SKM-1 (cell line): ENCODE results near the gene ZNF142.

Source experiments
- DNase-seq: peaks from one replicate; lab custom pipeline; 2025; ENCODE audit not compliant: unreplicated experiment; lab: John Stamatoyannopoulos, UW

The ZNF142 gene

DNA sequence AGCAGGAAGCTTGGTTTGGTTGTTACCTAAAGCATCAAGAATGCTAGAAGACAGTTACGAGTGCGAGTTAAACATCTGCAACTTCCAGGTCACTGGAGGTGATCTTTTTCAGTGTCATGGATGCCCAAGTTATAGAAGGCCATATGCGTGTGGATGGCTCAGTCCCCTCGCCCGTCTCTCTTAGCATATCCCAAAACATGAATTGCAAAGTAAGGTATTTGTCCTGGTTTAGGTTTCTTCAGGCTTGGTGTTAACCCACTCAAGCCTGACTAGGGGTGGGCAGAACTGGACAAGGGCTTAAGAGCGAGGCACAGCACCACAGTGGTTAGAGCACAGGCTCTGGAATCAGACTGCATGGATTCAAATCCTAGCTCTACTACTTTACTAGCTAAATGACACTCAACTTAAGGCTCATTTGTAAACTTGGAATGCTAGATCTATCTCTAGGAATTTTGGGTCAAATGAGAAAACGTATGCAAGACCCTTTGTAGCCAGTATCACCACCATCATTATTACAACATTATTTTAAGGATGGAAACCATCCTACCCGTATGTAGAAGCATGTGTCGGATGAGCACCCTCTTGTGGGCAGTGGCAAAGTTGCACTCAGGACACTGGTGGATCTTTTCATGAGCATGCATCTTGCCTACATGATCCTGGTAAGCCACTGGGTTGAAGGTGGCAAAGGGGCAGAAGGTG, 11.2 kb downstream of the ZNF142 start:
- DNase-seq: peak; percentile 17

DNA sequence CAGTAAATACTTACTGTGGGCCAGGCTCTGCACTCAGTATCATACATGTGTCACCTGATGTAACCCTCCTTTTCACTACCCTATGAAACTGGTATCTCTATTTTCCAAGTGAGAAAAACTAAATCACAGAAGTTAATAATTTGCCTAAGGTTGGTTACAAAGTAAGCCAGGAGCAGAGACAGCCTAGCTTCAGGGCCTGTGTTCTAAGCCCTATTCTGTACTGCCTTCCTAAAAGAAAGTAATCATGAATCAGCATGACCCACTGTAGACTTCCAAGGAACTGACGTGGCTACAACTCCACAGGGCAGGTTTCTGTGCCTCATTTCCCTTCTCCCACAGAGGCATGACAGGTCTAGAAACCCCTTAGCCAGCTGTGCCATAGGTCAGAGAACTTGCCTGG, 14.3 kb downstream of the ZNF142 start:
- DNase-seq: no peak

DNA sequence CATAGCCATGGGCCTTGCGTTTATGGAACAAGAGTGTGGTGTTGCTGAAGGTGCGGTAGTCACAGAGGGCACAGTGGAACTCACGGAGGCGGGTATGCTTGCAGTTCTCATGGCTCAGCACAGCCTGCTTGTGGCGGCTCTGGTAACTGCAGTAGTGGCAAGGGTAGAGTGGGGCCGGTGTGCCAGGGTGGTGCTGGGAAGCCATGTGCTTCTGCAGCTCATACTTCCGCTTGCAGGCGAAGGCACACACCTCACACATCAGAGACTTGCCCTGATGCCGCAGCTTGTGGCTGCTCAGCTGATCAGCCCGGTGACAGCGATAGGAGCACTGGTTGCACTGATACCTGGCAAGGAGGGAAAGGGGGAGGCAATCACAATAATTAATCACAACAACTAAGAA, 14.7 kb downstream of the ZNF142 start:
- no peak for DNase-seq

DNA sequence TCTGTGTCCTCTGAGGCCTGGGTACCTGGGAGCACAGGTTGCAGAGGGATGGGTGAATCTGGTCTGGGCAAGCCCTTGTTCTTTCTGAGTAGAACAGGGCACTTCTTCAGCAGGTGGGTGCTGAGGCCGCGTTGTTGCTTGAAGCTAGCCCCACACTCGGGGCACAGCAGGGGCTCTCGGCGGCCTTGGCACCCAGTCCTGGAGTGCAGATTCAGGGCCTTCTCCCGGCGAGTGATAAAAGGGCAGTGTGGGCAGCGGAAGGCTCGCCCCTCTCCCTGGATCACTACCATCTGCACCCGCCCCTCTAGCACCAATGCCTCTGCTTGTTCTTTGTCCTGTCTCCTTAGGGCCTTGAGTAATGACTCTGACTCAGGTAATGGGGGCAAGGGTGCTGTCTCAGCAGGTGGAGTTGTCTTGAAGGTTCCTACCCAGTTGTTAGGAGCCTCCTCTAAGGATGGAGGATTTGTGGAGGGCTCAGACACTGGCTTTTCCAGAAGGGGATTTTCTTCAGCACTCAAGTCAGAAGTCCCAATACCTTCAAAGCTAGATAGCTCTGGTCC, 15.6 kb downstream of the ZNF142 start:
- no peak for DNase-seq

DNA sequence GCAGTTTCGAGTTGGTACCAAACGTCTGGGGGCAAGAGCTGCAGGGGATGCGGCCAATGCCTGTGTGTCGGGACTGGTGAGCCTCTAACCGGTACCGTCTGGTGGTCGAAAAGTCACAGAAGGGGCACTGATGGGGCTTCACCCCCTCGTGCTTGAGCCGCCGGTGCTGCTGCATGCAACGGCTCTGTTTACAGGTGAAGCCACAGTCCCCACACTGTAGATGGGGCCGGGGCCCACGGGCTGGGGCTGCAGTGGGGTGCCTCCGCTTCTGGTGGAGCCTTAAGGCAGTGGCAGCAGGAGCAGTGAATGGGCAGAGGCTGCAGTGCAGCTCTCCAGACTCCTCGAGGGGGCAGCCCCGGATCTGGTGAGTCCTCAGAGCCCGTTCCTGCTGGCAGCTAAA, 16.6 kb downstream of the ZNF142 start:
- no peak for DNase-seq

DNA sequence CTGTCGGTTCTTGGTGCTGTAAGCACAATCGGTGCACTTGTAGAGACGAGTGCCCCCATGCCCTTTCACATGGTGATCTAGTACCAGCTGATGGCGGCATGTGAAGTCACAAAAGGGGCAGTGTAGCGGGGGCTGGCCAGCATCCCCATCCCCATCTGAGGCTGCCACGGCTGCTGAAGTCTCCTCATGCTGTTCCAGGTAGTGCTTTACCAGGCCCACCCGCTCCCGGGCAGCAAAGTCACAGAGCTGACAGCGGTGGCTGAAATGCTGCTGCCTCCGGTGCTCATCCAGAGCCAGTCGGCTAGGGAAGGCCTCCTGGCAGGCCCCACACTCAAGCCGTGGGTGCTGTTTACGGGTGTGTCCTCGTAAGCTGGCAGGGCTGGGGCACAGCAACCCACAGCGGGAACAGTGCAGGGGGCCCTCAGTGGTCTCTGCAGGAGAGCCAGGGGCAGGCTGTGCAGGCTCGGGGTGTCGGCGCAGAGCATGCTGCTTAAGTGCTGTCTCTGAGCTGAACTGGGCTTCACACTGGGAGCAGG, 17.2 kb downstream of the ZNF142 start:
- no peak for DNase-seq

DNA sequence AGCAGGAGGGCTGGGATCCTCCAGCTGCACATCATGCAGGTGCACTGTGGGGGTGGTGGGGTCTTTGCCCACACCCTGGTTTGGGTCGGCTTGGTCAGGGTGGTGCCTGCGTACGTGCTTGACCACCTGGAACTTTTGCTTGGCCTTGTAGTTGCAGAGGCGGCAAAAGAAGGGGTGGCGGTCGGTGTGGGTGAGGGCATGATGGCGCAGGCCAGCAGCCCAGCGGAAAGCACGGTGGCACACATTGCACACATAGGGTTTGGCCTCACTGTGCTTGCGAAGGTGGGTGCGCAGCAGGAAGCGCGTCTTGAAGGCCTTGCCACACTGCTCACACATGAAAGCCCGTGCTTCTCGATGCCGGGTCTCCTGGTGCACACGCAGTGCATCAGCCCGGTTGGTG, 21.1 kb downstream of the ZNF142 start:
- no peak for DNase-seq

DNA sequence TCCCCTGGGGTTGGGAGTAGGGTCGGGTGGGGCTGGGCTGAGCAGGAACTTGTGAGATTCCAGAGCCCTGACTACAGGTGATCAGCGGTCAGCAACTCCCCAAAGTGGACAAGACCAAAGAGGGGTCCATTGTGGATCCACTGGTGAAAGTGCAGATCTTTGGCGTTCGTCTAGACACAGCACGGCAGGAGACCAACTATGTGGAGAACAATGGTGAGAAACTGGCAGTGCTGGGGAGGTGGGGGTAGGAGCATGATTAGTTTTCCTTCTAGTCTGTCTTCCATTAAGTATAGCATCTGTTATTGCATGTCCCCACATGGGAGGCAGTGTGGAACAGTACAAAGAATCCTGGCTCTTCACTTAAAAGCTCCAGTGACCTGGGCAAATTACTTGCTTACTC, 23.7 kb downstream of the ZNF142 start:
- DNase-seq: no peak

DNA sequence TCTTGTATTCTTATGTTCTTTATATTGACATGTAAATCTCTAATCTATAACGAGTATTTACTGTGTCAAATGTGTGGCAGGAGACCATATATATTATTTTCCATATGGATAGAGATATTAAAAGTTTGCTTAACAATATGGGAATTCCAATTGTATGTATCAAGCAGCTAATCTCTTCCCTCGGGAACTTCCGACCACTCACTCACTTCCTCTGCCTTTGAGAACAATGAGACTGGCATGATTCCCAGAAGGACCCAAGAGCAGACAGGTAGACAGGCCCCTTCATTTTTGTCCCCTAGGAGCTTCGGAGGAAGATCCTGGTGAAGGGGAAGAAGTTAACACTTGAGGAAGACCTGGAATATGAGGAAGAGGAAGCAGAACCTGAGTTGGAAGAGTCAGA, 27.6 kb downstream of the ZNF142 start:
- no peak for DNase-seq

DNA sequence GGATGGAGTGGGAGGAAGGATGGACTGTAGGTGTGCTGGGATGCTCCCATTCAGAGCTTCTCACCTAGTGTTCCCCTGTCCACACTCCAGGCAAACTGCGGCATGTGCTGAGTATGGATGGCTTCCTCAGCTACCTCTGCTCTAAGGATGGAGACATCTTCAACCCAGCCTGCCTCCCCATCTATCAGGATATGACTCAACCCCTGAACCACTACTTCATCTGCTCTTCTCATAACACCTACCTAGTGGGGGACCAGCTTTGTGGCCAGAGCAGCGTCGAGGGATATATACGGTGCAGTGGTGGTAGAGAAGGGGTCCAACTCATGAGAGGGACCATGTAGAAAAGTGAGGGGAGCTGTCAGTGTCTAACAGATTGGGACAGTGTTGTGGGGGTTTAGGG, 31.5 kb downstream of the ZNF142 start:
- DNase-seq: no peak

DNA sequence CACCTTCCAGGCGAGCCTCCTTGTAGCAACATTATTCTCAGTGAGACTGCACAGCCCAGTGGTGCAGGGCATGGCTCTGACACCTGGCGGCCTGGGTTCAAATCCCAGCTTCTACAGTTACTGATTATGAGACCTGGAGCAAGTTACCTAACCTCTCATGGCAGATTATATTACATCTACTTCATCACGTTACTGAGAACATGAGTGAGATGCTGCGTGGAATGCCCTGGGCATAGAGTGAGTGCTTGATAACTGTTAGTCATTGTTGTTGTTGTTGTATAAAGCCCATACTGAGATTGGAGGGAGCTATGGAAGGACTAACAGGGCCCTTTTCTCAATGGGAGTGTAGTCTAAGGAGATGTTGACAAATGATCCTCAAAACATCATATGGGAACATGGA, 33.1 kb downstream of the ZNF142 start:
- no peak for DNase-seq

DNA sequence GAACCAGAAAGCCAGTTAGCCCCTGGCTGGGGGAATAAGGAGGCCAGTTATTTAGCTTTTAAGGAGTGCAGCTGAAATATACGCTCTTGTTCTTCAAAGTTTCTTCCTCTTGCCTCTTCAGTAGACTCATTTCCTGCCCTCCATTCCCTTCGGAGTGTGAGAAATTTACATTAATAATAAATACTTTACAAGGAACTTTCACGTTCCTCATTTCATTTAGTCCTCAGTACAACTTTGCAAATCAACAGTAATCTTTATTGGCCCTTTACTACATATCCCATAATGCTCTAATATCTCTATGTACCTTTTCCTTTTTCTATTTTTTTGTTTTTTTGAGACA, 36.1 kb downstream of the ZNF142 start:
- no peak for DNase-seq

DNA sequence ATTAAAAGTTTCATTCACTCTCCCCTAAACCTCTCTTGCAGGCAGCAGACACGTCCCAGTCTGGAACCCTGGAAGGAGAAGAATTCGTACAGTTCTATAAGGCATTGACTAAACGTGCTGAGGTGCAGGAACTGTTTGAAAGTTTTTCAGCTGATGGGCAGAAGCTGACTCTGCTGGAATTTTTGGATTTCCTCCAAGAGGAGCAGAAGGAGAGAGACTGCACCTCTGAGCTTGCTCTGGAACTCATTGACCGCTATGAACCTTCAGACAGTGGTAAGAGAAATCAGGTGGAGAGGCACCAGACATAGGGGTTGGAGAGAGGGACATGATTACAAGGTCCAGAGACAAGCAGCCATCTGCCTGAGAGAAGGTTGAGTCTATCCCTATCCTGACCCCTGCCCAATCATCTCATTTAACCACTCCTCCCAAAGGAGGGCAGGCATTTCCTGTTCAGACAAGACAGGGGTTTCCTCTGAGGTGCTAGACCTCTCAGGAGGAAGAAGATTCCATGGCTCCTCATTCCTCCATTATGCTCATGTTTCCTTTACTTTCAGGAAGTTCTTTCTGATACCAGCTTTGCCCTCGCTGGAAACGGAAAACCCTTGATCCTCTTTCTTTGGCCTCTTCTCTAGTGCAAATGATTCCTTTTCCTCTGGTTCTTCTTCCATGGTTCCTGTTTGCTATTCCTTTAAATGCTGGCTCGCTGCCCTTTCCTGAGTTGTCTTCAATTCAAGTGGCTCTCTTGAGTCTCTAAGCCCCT, 36.6 kb downstream of the ZNF142 start:
- DNase-seq: no peak

DNA sequence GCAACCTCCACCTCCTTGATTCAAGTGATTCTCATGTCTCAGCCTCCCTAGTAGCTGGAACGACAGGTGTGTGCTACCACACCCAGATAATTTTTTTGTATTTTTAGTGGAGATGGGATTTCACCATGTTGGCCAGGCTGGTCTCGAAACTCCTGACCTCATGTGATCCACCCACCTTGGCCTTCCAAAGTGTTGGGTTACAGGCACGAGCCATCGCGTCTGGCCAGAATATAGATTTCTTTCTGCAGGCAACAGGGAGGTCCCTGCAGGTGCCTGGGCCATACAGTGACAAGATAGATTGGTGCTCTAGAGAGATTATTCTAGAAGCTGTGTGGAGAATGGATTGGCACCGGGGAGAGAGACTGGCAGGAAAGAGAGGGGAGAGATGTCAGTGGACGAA, 38.4 kb downstream of the ZNF142 start:
- DNase-seq: no peak

DNA sequence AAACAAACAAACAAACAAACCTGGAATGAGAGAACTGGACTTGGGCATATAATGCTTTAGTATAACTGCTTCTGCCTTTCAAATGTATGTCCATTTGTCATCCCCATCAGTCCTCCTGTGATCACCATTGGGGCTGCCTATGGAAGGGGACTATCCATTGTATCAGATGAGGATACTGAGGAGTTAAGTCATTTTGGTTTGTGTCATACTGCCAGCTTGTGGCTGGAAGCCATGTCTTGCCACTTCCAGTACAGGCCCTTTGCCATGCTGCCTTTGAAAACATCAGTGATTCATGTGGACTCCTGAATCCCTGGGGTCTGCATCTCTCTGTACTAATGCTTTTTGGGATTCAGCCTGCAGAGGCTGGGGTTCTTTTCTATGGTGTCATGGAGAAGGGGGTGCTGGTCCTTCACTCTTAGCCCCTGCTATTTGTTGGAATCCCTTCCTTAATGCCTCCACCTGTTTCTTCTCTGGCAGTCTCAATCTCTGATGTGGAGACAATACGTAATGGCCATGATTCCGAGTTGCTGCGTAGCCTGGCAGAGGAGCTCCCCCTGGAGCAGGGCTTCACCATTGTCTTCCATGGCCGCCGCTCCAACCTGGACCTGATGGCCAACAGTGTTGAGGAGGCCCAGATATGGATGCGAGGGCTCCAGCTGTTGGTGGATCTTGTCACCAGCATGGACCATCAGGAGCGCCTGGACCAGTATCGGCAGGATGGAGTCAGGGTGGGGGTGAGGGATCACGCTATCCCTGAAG, 41.1 kb downstream of the ZNF142 start:
- no peak for DNase-seq

DNA sequence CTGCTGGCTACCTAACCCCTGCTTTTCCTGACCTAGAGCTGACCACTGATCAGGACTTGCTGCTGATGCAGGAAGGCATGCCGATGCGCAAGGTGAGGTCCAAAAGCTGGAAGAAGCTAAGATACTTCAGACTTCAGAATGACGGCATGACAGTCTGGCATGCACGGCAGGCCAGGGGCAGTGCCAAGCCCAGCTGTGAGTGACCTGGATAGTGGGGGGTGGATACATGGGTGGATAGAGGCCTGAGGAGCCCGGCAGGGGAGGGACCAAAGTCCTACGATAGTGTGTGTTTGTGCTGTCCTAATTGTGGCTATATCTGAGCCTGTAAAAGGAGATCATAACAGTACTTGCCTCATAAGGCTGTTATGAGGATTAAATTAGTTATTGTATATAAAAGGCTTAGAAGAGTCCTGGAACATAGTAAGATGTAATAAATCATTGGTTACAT, 43.5 kb downstream of the ZNF142 start:
- no peak for DNase-seq

DNA sequence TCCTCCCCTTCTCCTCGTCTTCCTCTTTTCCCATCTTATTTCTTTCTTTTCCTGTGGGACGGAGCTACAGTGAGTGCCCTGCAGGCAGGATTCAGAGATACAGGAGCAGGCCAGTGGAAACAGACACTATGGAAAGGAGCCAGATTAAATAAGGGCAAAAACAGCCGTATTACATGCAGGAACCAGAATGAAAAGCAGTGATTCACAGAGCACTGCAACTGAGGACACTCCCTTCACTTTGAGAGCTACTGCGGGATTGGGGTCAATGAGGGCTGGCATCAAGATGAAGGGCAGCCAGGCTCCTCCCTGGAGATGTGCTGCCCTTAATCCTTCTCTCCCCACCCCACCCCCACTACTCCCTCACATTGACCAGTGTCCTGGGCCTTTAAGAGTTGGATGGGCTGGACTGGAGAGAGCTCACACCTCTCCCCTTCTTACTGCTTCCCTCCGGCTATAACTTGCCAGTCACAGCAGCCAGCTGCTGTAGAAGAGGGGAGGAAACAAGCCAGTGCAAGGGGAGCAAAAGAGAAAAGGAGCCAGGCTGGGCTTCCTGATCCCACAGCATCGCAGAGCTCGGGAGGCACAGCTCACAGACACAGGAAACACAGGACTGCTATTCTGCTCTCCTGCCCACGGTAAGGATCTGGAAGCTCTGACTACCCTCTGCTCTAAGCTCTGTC, 51.8 kb downstream of the ZNF142 start, which contains the start of gene PLCD4:
TSS of gene PLCD4 (plus strand) at position 464 of the 680 bp plus-strand sequence. CDS start 7,841 bp downstream, outside the sequence.
- DNase-seq: no peak

DNA sequence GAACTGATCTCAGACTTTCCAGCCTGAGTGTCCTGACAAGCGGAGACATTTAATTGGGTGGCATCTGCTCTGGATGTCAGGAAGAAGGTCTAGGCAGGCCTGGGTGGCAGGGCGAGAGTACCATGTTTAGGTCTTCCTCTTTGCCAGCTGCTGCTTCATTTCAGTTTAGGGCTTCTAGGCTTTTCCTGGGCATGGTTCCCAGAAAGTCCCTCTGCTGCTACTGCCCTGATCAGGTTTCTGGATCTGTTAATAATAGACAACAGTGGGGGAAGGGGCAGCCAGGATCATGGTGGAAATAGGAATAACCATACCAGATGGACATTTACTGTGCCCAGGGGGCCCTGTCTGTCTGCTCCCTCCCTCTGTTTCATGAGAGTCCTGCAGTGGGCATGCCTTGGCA, 54.0 kb downstream of the ZNF142 start:
- no peak for DNase-seq
